ENCODE results near the gene JUP.

Gene JUP

GRCh38 chr17:41725134-41725533 lies 61.4 kb downstream of the JUP start:
- no peak overlapping the region for H2BK15ac ChIP-seq (replicated peaks; ENCODE audit: low read depth)
- no peaks in the 10 kb centered on the region for H3K79me1 ChIP-seq (ENCODE audit: low read length)
- H3K27me3 ChIP-seq (ENCODE audit: insufficient read depth, low read length, poor library complexity): no peaks in the 10 kb centered on the region
- no peak overlapping the region for H3K9ac ChIP-seq (ENCODE audit: low read length)
- H3K4me2 ChIP-seq (ENCODE audit: low read length): no peak overlapping the region
- no peak overlapping the region for H4K5ac ChIP-seq (ENCODE audit: low read length)
- no peaks in the 10 kb centered on the region for H3K79me2 ChIP-seq (ENCODE audit: control insufficient read depth, insufficient read depth, low read length)
- no peaks in the 10 kb centered on the region for H3K36me3 ChIP-seq (ENCODE audit: control insufficient read depth, insufficient read depth, low read length)
- no peak overlapping the region for H3K18ac ChIP-seq (ENCODE audit: low read length)
- H2BK5ac ChIP-seq (ENCODE audit: low read length): no peak overlapping the region
- no peak overlapping the region for H3K4me3 ChIP-seq (ENCODE audit: low read length)
- DNase-seq: no peak
- no CpG with 5 or more reads among the region's 5 CpGs for WGBS (ENCODE audit: extremely low coverage, insufficient coverage, low lambda C conversion rate)
- no peak overlapping the region for H3K27ac ChIP-seq (ENCODE audit: low read depth, low read length)
- H2BK120ac ChIP-seq (ENCODE audit: low read depth, low read length): no peak overlapping the region
- no peaks in the 10 kb centered on the region for H3K4me1 ChIP-seq (ENCODE audit: control insufficient read depth, low read depth, low read length)
- no peak overlapping the region for H4K8ac ChIP-seq (ENCODE audit: low read depth, low read length)
- no peak overlapping the region for H3K23ac ChIP-seq (ENCODE audit: low read length)
- no peak overlapping the region for H3K4ac ChIP-seq (ENCODE audit: low read depth, low read length)
- H3K56ac ChIP-seq (ENCODE audit: low read length): no peak overlapping the region
- no peak overlapping the region for H2AK5ac ChIP-seq (ENCODE audit: low read length)

- H3K23ac ChIP-seq (ENCODE audit: low read length): no peak overlapping the region
- no peak for DNase-seq
- H2BK5ac ChIP-seq (ENCODE audit: low read length): no peak overlapping the region
- no peaks in the 10 kb centered on the region for H3K79me1 ChIP-seq (ENCODE audit: low read length)
- H3K56ac ChIP-seq (ENCODE audit: low read length): no peak overlapping the region
- H4K8ac ChIP-seq (ENCODE audit: low read depth, low read length): no peak overlapping the region
- H3K9ac ChIP-seq (ENCODE audit: low read length): no peak overlapping the region
- WGBS (ENCODE audit: extremely low coverage, insufficient coverage, low lambda C conversion rate): no CpG with 5 or more reads among the region's 17 CpGs
- H4K5ac ChIP-seq (ENCODE audit: low read length): no peak overlapping the region
- H2BK120ac ChIP-seq (ENCODE audit: low read depth, low read length): no peak overlapping the region
- H3K27me3 ChIP-seq (ENCODE audit: insufficient read depth, low read length, poor library complexity): no peaks in the 10 kb centered on the region
- H3K18ac ChIP-seq (ENCODE audit: low read length): no peak overlapping the region
- H3K27ac ChIP-seq (ENCODE audit: low read depth, low read length): no peak overlapping the region
- H2BK15ac ChIP-seq (replicated peaks; ENCODE audit: low read depth): no peak overlapping the region
- H3K79me2 ChIP-seq (ENCODE audit: control insufficient read depth, insufficient read depth, low read length): no peaks in the 10 kb centered on the region
- no peaks in the 10 kb centered on the region for H3K4me1 ChIP-seq (ENCODE audit: control insufficient read depth, low read depth, low read length)
- no peak overlapping the region for H3K4me3 ChIP-seq (ENCODE audit: low read length)
- no peaks in the 10 kb centered on the region for H3K36me3 ChIP-seq (ENCODE audit: control insufficient read depth, insufficient read depth, low read length)
- no peak overlapping the region for H3K4ac ChIP-seq (ENCODE audit: low read depth, low read length)
- H3K4me2 ChIP-seq (ENCODE audit: low read length): no peak overlapping the region
- H2AK5ac ChIP-seq (ENCODE audit: low read length): no peak overlapping the region
These were observed 61.9 kb downstream of the JUP start for GRCh38 chr17:41724476-41725050.

- Histone ChIP-seq H3K23ac (ENCODE audit: low read length) (no peak overlapping the region), H3K56ac (ENCODE audit: low read length) (no peak overlapping the region), H3K27me3 (ENCODE audit: insufficient read depth, low read length, poor library complexity) (no peaks in the 10 kb centered on the region), H3K79me1 (ENCODE audit: low read length) (no peaks in the 10 kb centered on the region), H3K79me2 (ENCODE audit: control insufficient read depth, insufficient read depth, low read length) (no peaks in the 10 kb centered on the region), H3K36me3 (ENCODE audit: control insufficient read depth, insufficient read depth, low read length) (no peaks in the 10 kb centered on the region), H3K4me3 (ENCODE audit: low read length) (no peak overlapping the region), H2BK15ac (replicated peaks; ENCODE audit: low read depth) (no peak overlapping the region), H4K8ac (ENCODE audit: low read depth, low read length) (no peak overlapping the region), H2BK5ac (ENCODE audit: low read length) (no peak overlapping the region), H3K4ac (ENCODE audit: low read depth, low read length) (no peak overlapping the region), H3K4me1 (ENCODE audit: control insufficient read depth, low read depth, low read length) (no peaks in the 10 kb centered on the region), H4K5ac (ENCODE audit: low read length) (no peak overlapping the region), H3K27ac (ENCODE audit: low read depth, low read length) (no peak overlapping the region), H3K4me2 (ENCODE audit: low read length) (no peak overlapping the region), H2AK5ac (ENCODE audit: low read length) (no peak overlapping the region), H3K18ac (ENCODE audit: low read length) (no peak overlapping the region), H3K9ac (ENCODE audit: low read length) (no peak overlapping the region), H2BK120ac (ENCODE audit: low read depth, low read length) (no peak overlapping the region)
- DNase-seq: no peak
- WGBS (ENCODE audit: extremely low coverage, insufficient coverage, low lambda C conversion rate): no CpG with 5 or more reads among the region's 12 CpGs
These were observed 62.6 kb downstream of the JUP start for GRCh38 chr17:41723801-41724475.

- Histone ChIP-seq H3K79me1 (ENCODE audit: low read length) (no peaks in the 10 kb centered on the region), H2BK120ac (ENCODE audit: low read depth, low read length) (no peak overlapping the region), H3K56ac (ENCODE audit: low read length) (no peak overlapping the region), H3K4ac (ENCODE audit: low read depth, low read length) (no peak overlapping the region), H3K18ac (ENCODE audit: low read length) (no peak overlapping the region), H2BK5ac (ENCODE audit: low read length) (no peak overlapping the region), H4K5ac (ENCODE audit: low read length) (no peak overlapping the region), H3K4me3 (ENCODE audit: low read length) (no peak overlapping the region), H3K9ac (ENCODE audit: low read length) (no peak overlapping the region), H3K4me2 (ENCODE audit: low read length) (no peak overlapping the region), H3K36me3 (ENCODE audit: control insufficient read depth, insufficient read depth, low read length) (no peaks in the 10 kb centered on the region), H2BK15ac (replicated peaks; ENCODE audit: low read depth) (no peak overlapping the region), H3K4me1 (ENCODE audit: control insufficient read depth, low read depth, low read length) (no peaks in the 10 kb centered on the region), H3K27me3 (ENCODE audit: insufficient read depth, low read length, poor library complexity) (no peaks in the 10 kb centered on the region), H3K23ac (ENCODE audit: low read length) (no peak overlapping the region), H4K8ac (ENCODE audit: low read depth, low read length) (no peak overlapping the region), H3K79me2 (ENCODE audit: control insufficient read depth, insufficient read depth, low read length) (no peaks in the 10 kb centered on the region), H2AK5ac (ENCODE audit: low read length) (no peak overlapping the region), H3K27ac (ENCODE audit: low read depth, low read length) (no peak overlapping the region)
- no CpG with 5 or more reads among the region's 7 CpGs for WGBS (ENCODE audit: extremely low coverage, insufficient coverage, low lambda C conversion rate)
- no peak for DNase-seq
These were observed 64.3 kb downstream of the JUP start for GRCh38 chr17:41722231-41722630.

- H3K56ac ChIP-seq (ENCODE audit: low read length): no peak overlapping the region
- H4K5ac ChIP-seq (ENCODE audit: low read length): no peak overlapping the region
- H3K79me2 ChIP-seq (ENCODE audit: control insufficient read depth, insufficient read depth, low read length): no peaks in the 10 kb centered on the region
- H3K18ac ChIP-seq (ENCODE audit: low read length): no peak overlapping the region
- H3K27me3 ChIP-seq (ENCODE audit: insufficient read depth, low read length, poor library complexity): no peaks in the 10 kb centered on the region
- no CpG with 5 or more reads among the region's 5 CpGs for WGBS (ENCODE audit: extremely low coverage, insufficient coverage, low lambda C conversion rate)
- H2BK120ac ChIP-seq (ENCODE audit: low read depth, low read length): no peak overlapping the region
- DNase-seq: no peak
- no peak overlapping the region for H3K4ac ChIP-seq (ENCODE audit: low read depth, low read length)
- no peak overlapping the region for H2BK5ac ChIP-seq (ENCODE audit: low read length)
- H3K4me1 ChIP-seq (ENCODE audit: control insufficient read depth, low read depth, low read length): no peaks in the 10 kb centered on the region
- H3K36me3 ChIP-seq (ENCODE audit: control insufficient read depth, insufficient read depth, low read length): no peaks in the 10 kb centered on the region
- no peak overlapping the region for H4K8ac ChIP-seq (ENCODE audit: low read depth, low read length)
- H3K27ac ChIP-seq (ENCODE audit: low read depth, low read length): no peak overlapping the region
- H3K79me1 ChIP-seq (ENCODE audit: low read length): no peaks in the 10 kb centered on the region
- no peak overlapping the region for H3K4me3 ChIP-seq (ENCODE audit: low read length)
- H3K23ac ChIP-seq (ENCODE audit: low read length): no peak overlapping the region
- H3K4me2 ChIP-seq (ENCODE audit: low read length): no peak overlapping the region
- no peak overlapping the region for H3K9ac ChIP-seq (ENCODE audit: low read length)
- H2AK5ac ChIP-seq (ENCODE audit: low read length): no peak overlapping the region
- H2BK15ac ChIP-seq (replicated peaks; ENCODE audit: low read depth): no peak overlapping the region
These were observed 68.2 kb downstream of the JUP start for GRCh38 chr17:41718287-41718645.

Data from mesendoderm (in vitro differentiated cells).